H7 (cell line): ENCODE measurements around the gene GPR183. TPM values are rescaled to one million over a fixed set of nuclear protein-coding genes. Genes with fewer than 3 reads are reported as not detected.

Experiments used
- DNase-seq: peaks from one replicate; pipeline ENCODE4 v3.0.0; 2012
- H3K27me3 ChIP-seq: 2 replicates; pipeline ENCODE4 v1.6.0; 2011; ENCODE audit warnings: mild to moderate bottlenecking, low read length; ENCODE audit not compliant: control insufficient read depth, insufficient read depth
- H3K36me3 ChIP-seq: replicated peaks from 2 replicates; pipeline ENCODE4 v1.5.1; 2011; ENCODE audit warnings: low read length; ENCODE audit not compliant: control insufficient read depth, insufficient read depth
- H3K4me3 ChIP-seq: 2 replicates; pipeline ENCODE4 v1.5.1; 2011; ENCODE audit warnings: low read depth, mild to moderate bottlenecking, control low read depth, low read length, moderate library complexity; ENCODE audit not compliant: insufficient read depth
- total RNA-seq: library from RNA; depleted of rRNA; stranded (reverse); fragments of >200 nt; shearing (Covaris generic); gene quantifications from 2 replicates; pipeline ENCODE4 v1.2.3, GENCODE V29; 2014

Gene GPR183
- total RNA-seq, 1 experiment from 2014 or later, result not detected

DNA sequence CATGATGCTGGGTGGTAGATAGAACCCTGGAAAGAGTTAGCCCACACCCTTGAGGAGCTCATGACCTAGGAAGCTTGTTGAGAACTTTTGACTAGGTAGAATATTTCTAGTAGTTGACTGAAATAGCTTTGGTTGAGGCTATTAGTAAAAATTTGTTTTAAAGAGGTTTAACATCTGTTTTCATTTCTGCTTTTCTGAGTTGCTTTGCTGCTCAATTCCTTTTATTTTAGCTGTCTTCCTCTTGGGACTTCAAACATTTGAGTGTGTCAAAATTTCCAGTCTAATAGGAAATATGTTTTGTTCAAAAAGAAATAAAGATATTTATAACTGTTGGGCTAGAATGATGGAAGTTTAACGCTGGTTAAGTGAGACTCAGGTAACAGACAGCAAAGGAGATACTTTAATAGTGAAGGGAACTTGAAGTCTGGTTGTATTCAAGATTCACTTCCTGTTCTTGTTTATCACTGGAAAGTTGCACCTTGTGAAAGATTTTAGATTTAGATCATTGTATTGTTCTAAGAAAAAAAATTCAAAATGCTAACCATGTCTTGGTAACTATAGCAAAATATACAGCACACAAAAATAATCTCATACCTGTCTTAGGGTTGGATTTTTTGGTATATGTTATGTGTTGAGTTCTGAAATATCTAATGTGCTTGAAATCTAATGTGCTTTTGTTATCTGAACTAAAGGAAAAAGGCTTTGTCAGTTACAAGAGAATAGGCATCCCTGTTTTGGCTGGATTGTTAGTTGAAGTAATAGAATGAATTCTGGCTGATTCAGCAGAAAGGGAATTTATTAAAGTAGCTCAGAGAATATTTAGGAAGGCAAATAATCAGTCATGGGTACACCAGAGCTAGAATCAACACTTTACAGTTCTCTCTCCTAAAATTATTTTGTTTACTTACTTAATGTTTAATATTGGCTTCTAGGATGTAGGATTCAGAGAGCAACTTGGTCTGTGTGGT, 24.7 kb downstream of the GPR183 start:
- H3K4me3 ChIP-seq, result no peak overlapping the region
- DNase-seq, result no peak
- no peaks in the 10 kb centered on the region for H3K27me3 ChIP-seq
- H3K36me3 ChIP-seq, result no peaks in the 10 kb centered on the region; the same call in 1 of the 2 replicates

DNA sequence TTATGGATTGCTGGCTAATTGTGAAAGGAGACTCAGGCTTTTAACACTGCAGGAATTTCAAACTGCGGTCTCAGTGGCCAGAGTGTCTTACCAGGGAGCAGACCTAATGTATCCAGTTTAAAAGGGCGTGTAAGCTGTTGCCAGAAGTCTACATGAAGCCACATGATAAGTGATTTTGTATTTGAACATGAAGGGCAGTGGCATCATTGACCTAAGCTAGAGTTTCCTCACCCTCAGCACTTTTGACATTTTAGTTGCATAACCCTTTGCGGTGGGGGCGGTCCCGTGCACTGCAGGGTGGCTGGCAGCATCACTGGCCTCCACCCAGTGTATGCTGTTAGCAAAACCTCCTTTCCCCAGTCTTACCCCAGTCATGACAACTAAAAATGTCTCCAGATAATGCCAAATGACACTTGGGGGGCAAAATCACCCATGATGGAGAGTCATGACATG, 25.4 kb downstream of the GPR183 start:
- DNase-seq, result no peak
- Histone ChIP-seq H3K36me3 (no peaks in the 10 kb centered on the region; the same call in 1 of the 2 replicates), H3K27me3 (no peaks in the 10 kb centered on the region)

DNA sequence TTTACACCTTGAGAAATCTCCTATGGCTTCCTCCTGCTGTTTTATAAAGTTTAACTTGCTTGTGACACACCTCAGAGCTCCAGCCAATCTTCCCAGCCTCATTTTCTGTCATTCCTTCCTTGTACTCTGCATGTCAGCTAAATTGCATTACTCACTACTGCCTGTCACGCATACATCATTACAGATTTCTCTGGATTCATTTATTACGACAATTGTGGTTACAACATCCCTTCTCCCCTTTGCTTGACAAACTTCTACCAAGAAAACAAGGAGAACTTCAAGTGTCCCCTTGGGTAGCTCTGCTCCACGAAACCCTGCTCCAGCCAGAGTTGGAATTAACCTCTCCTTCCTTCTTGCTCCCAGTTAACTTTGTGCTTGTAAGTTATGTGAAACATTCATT, 27.0 kb downstream of the GPR183 start:
- Histone ChIP-seq H3K36me3 (no peaks in the 10 kb centered on the region; the same call in 1 of the 2 replicates), H3K27me3 (no peaks in the 10 kb centered on the region), H3K4me3 (no peak overlapping the region)
- DNase-seq, result no peak

More for the DNA sequence above, 25.4 kb downstream of the GPR183 start:
- no peak overlapping the region for H3K4me3 ChIP-seq

DNA sequence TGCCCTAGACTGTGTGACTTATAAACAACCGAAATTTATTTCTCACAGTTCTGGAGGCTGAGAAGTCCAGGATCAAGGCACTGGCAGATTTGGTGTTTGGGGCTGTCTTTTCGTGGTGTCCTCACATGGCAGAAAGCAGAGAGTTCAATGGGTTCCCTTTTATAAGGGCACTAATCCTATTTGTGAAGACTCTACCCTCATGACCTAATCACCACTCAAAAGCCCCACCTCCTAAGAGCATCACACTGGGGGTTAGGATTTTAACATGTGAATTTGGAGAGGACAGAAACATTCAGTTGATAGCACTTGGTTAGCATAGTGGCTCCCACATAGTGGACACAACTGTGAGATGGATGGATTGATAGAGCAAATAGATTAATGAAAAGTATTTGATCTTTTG, 27.6 kb downstream of the GPR183 start:
- Histone ChIP-seq H3K27me3 (no peaks in the 10 kb centered on the region), H3K36me3 (no peaks in the 10 kb centered on the region; the same call in 1 of the 2 replicates), H3K4me3 (no peak overlapping the region)
- no peak for DNase-seq

DNA sequence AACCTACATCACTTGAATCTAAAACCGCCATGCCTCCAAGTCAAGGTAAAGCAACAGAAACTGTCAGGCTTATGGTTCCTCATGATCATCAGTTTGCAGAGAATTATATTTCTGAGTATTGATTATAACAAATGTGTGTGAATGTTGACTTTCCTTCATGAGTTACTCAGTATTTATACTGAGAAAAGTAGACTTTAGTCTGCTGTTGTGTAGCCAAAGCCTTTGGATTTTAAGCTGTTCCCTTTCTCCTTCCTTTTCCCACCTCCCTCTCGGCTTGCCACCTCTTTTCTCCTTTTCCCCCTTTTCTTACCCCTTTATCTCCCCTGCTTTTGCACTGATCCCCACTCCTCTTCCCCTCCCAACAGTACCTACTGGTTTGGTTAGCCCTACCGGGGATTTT, 28.4 kb downstream of the GPR183 start:
- no peaks in the 10 kb centered on the region for H3K27me3 ChIP-seq
- DNase-seq, result no peak

DNA sequence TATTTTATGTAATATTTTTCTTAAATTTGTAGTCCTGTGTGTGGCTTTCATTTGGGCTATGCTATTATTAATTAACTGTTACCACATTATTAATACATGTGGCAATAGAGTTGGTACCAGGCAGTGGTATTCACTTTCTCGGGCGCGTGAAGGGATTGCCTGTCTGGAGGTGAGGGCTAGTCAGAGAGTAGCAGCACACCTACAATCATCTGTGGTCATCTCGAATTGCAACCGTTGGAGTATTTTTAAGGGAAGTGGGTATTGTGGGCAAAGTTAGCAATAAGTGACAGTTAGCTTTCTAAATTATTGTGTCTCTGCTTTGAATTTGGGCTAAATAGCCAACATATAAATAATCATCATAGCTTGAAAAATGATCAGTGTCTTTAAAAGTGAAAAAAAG, 29.0 kb downstream of the GPR183 start:
- H3K36me3 ChIP-seq, result no peaks in the 10 kb centered on the region; the same call in 1 of the 2 replicates
- H3K27me3 ChIP-seq, result no peaks in the 10 kb centered on the region
- DNase-seq, result no peak
- H3K4me3 ChIP-seq, result no peak overlapping the region

More for the DNA sequence above, 28.4 kb downstream of the GPR183 start:
- Histone ChIP-seq H3K36me3 (no peaks in the 10 kb centered on the region; the same call in 1 of the 2 replicates), H3K4me3 (no peak overlapping the region)

DNA sequence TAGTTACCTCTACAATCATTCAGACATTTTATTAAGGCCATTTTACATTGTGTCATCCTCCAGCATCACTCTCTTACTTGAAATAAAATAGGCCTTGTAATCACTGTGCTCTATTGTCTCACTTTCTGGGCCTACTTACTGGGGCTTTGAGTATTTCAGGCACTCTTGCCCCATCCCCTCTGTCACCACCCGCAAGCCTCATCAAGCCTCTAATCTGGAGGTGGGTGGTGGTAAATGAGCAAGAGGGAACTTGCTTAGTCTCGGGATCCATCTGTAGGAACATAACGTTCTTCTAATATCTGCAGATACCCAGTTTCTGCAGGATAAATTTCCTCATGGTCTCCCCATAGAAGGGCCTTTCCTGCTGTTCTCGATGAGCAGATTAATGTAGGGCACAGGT, 29.6 kb downstream of the GPR183 start:
- Histone ChIP-seq H3K36me3 (no peaks in the 10 kb centered on the region; the same call in 1 of the 2 replicates), H3K27me3 (no peaks in the 10 kb centered on the region), H3K4me3 (no peak overlapping the region)
- DNase-seq, result no peak

DNA sequence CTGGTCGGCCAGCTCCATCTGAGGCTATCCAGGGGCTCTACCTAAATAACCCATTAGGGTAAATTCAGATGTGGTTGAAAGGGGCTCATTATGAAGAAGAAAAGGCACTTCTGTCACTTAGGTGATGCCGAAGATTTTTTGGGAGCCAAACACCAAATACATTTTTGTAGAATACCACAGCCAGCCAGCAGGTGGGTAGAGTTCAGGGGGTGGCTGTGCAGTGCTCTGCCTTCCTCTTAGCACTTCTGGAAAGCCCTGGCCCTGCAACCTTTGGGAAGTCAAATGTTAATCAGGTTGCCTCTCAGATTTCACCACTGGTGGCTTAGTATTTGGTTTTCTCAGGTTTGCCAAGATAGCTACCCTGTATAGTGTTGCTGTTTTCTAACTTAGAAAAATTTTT, 30.5 kb downstream of the GPR183 start:
- DNase-seq, result peak; percentile 16
- H3K27me3 ChIP-seq, result no peaks in the 10 kb centered on the region
- no peaks in the 10 kb centered on the region; the same call in 1 of the 2 replicates for H3K36me3 ChIP-seq
- H3K4me3 ChIP-seq, result no peak overlapping the region

DNA sequence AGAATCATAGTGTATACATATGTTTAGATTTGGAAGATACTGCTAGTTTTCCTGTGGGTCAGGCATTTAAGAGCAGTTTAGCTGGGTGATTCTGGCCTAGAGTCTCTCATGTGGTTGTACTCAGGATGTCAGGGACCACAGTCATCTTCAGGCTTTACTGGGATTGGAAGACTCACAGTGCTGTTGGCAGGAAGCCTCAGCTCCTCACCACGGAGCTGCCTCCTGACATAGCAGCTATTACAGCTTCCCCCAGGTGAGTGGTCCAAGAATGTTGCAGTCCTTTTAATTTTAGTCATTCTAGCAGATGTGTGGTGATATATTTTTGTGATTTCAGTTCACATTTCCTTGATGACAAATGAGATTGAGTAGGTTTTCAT, 32.1 kb downstream of the GPR183 start:
- Histone ChIP-seq H3K27me3 (no peaks in the 10 kb centered on the region), H3K36me3 (no peaks in the 10 kb centered on the region), H3K4me3 (no peak overlapping the region)
- DNase-seq, result no peak

DNA sequence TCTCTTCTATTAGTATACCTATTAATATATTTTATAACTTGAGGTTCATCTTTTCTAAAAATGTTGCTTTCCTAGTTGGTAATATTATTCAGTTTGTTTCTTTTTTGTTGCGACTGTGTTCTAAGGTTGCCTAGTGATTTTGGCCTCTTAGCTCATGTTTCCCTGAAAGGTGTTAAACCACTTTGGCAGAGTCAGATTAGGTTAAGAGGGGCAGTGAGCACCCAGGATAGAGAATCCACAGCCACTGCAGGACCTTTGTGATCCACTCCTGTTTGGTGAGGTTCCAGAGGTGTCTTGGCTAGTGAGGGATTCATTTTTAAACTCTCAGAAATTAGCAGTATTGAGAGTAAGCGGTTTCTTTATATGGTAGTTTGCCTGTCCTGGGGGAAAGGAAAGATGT, 34.1 kb downstream of the GPR183 start:
- no peak for DNase-seq
- Histone ChIP-seq H3K27me3 (no peaks in the 10 kb centered on the region), H3K4me3 (no peak overlapping the region), H3K36me3 (no peaks in the 10 kb centered on the region)

DNA sequence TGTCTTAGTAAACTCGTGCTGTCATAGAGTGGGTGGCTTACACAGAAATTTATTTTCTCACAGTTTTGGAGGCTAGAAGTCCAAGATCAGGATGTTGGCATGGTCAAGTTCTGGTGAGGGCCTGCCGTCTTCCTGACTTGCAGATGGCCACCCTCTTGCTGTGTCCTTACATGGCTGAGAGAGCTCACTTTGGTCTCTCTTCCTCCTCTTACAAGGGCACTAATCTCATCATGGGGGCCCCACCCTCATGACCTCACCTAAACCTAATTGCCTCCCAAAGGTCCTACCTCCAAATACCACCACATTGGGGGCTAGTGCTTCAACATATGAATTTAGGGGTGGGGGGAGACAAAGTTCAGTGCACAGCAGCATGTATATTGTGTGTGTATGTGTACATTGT, 34.7 kb downstream of the GPR183 start:
- no peaks in the 10 kb centered on the region for H3K36me3 ChIP-seq
- no peak for DNase-seq
- no peaks in the 10 kb centered on the region for H3K27me3 ChIP-seq
- H3K4me3 ChIP-seq, result no peak overlapping the region

DNA sequence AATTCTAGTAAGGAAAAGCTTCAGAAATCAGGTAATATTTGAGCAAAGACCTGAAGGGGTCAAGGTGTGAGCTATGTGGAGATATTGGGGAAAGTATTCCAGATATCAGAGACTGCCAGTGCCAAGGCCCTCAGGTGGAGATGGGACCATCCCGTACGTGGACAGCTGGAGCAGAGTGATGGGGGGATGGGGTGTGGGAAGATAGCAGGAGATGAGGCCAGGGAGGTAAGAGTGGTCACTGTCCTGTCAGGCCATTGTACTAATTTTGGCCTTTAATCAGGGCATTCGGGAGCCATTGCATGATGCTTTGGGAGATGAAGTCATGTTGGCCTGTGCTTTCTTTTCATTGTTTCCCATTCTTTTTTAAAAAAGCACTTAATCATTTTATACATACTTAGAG, 36.0 kb downstream of the GPR183 start:
- Histone ChIP-seq H3K36me3 (no peaks in the 10 kb centered on the region), H3K4me3 (no peak overlapping the region), H3K27me3 (no peaks in the 10 kb centered on the region)
- DNase-seq, result no peak

DNA sequence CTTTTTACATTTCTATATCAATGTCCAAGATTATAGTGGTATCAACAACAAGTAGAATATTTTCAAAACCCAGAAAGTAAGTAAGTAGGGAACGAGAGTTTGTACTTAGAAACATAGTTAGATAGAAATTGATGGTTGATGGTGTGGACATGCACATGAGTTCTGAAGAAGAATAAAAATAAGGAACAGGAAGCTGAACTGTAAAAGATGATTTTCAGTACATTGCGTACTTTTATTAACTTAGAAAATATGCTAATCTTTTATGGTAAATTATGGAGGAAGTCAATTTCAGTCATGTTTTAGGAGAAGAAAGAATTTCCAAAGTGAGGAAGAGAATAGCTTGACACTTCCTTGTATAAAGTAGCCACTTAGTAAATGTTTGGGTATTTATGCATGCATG, 36.7 kb downstream of the GPR183 start:
- no peaks in the 10 kb centered on the region for H3K27me3 ChIP-seq

DNA sequence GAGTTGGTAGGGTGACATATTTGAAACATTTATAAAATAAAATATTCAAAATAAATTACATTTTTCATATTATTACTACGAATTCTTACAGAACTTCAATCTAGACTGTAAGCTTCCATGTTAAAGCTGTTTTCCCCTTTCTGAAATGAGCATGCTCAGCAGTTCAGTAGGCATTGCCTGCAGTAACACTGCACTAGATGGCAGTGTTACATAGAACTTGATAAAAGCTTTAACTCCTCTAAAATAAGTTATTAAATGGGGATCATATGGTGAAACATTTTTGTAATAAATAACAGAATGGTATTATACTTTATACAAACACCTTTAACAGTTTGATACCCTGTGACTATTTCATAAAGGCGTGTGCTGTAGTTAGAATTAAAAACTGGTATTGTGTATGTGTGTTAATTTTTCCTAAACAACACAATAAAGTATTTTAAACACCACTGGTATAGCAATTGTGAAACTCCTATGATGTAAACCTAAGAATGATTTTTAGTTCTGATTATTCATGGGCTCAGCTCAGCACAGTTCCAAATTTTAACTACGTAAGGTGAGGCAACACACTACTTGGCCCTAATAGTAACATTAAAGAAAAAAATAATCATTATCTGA, 37.5 kb downstream of the GPR183 start:
- no peak for DNase-seq
- H3K4me3 ChIP-seq, result no peak overlapping the region
- no peaks in the 10 kb centered on the region for H3K27me3 ChIP-seq
- H3K36me3 ChIP-seq, result no peaks in the 10 kb centered on the region

More for the DNA sequence above, 36.7 kb downstream of the GPR183 start:
- Histone ChIP-seq H3K36me3 (no peaks in the 10 kb centered on the region), H3K4me3 (no peak overlapping the region)
- DNase-seq, result no peak

DNA sequence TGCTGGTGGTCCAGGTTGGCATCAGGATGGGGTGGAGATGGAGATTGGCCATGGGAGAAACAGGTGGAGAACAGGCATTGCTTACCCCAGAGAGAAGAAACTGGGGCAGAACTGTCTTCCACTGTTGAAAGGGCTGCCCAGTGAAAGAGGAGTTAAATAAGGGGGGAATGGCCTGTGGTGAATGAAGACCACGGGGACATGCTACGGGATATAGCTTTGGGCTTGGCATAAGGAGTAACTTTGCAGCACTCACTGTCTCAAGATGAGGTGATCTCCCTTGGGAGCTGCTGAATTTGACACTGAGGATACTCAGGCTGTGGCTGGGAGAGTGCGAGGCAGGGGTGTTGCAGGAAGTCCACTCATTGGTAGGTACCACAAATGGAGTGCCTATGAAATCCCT, 38.4 kb downstream of the GPR183 start:
- H3K36me3 ChIP-seq, result no peaks in the 10 kb centered on the region

More for the DNA sequence above, 38.4 kb downstream of the GPR183 start:
- H3K4me3 ChIP-seq, result no peak overlapping the region
- H3K27me3 ChIP-seq, result no peaks in the 10 kb centered on the region
- no peak for DNase-seq
